Liver (tissue), 3 donors: Measurements from ENCODE around the gene LONRF2.

Experiments used
- ATF3 ChIP-seq: IDR thresholded peaks from 2 replicates; pipeline ENCODE4 v1.6.1; 2016; ENCODE audit warnings: antibody characterized with exemption
- CTCF ChIP-seq: fragments of 150-350 bp; IDR thresholded peaks from 2 replicates; pipeline ENCODE4 v1.5.1; 2017; ENCODE audit warnings: improper control_type of control experiment, low read depth, low read length; ENCODE audit not compliant: missing input control
- EGR1 ChIP-seq, 2 donors: IDR thresholded peaks; 2 replicates each; pipeline ENCODE4 v1.6.1; 2016 to 2018; ENCODE audit warnings: antibody characterized with exemption in 2 of 2, low read depth in 2 of 2
- FOXA1 ChIP-seq: IDR thresholded peaks from 2 replicates; pipeline ENCODE4 v1.6.1; 2016; ENCODE audit warnings: antibody characterized with exemption
- GABPA ChIP-seq, 2 donors: IDR thresholded peaks in 1 of 2; conservative IDR thresholded peaks in 1 of 2; 2 replicates each; pipeline ENCODE4 v1.6.1; 2016; ENCODE audit warnings: antibody characterized with exemption in 2 of 2, mild to moderate bottlenecking in 1 of 2, moderate library complexity in 1 of 2
- HNF4A ChIP-seq, 2 donors: conservative IDR thresholded peaks; 2 replicates each; pipeline ENCODE4 v1.6.1; 2016; ENCODE audit warnings: antibody characterized with exemption in 2 of 2, mild to moderate bottlenecking in 2 of 2
- JUND ChIP-seq, 2 donors: IDR thresholded peaks; 2 replicates each; pipeline ENCODE4 v1.6.1; 2016; ENCODE audit warnings: antibody characterized with exemption in 2 of 2
- MAX ChIP-seq: IDR thresholded peaks from 2 replicates; pipeline ENCODE4 v1.6.1; 2016; ENCODE audit warnings: antibody characterized with exemption
- RAD21 ChIP-seq, 2 donors: IDR thresholded peaks; 2 replicates each; pipeline ENCODE4 v1.6.1; 2016; ENCODE audit warnings: antibody characterized with exemption in 2 of 2, mild to moderate bottlenecking in 2 of 2
- REST ChIP-seq: IDR thresholded peaks from 2 replicates; pipeline ENCODE4 v1.6.1; 2016; ENCODE audit warnings: antibody characterized with exemption, mild to moderate bottlenecking
- RXRA ChIP-seq, 2 donors: IDR thresholded peaks; 2 replicates each; pipeline ENCODE4 v1.6.1; 2017 to 2018; ENCODE audit warnings: antibody characterized with exemption in 2 of 2, mild to moderate bottlenecking in 1 of 2
- SP1 ChIP-seq: IDR thresholded peaks from 2 replicates; pipeline ENCODE4 v1.6.1; 2018; ENCODE audit warnings: antibody characterized with exemption, mild to moderate bottlenecking
- TAF1 ChIP-seq: conservative IDR thresholded peaks from 2 replicates; pipeline ENCODE4 v1.6.1; 2016; ENCODE audit warnings: antibody characterized with exemption, mild to moderate bottlenecking
- YY1 ChIP-seq: IDR thresholded peaks from 2 replicates; pipeline ENCODE4 v1.6.1; 2016; ENCODE audit warnings: antibody characterized with exemption, mild to moderate bottlenecking
- donor health status: healthy.
- donor health status: healthy.

DNA sequence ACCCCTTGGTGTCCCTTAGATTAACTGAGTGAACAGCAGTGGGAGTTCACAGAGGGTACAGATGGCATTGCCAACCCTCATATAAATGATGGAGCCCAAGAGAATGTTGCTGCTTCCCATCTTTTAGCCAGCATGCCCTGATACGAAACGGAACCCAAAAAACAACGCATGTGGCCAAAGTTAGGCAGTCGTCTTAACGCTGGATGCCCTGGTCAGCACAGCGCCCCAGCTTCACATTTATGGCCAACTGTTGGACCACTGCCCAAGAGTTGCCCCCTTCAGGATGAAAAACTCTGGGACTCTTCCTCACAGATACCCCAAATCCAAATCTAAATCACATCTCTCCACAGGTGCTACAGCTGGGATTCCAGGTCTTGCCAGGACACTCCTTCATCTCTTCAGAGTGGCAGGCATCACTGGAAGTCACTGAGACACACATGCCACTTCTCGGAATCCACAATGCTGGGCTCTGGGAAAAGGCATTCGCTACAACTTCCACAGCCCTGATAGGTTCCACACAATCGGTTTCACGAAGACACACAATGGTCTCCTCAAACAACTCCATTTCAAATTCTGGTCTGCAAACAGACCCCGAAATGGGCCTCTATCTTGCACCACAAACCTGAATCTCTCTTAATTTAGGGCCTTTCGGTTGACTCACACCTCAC, 44.6 kb downstream of the LONRF2 start:
- no peak for TF ChIP-seq CTCF
- TF ChIP-seq RXRA (IDR thresholded peaks at IDR 0.05) = no peak
- no peak for TF ChIP-seq REST
- TF ChIP-seq SP1 = no peak
- no peak for TF ChIP-seq GABPA (IDR thresholded peaks at IDR 0.05 in 1 of 2, conservative IDR thresholded peaks at IDR 0.05 in 1 of 2)
- no peak for TF ChIP-seq YY1
- TF ChIP-seq EGR1 (IDR thresholded peaks at IDR 0.05; ENCODE audit: low read depth in 2 of 2) = no peak
- no peak for TF ChIP-seq RAD21 (IDR thresholded peaks at IDR 0.05)
- no peak for TF ChIP-seq FOXA1
- TF ChIP-seq JUND (IDR thresholded peaks at IDR 0.05) = no peak
- TF ChIP-seq ATF3 = no peak
- no peak for TF ChIP-seq MAX
- no peak for TF ChIP-seq TAF1
- TF ChIP-seq HNF4A (conservative IDR thresholded peaks at IDR 0.05) = no peak
